HepG2 (cell line): ENCODE data around the gene CDK3. TPM values are rescaled to one million over a fixed set of nuclear protein-coding genes. Genes with fewer than 3 reads are reported as not detected.
A peak's percentile ranks its signal among the peaks of the same experiment; 100 is the strongest.

Experiments used
- AHDC1 ChIP-seq: sonication (generic); formaldehyde crosslinking; IDR thresholded peaks from 2 replicates; pipeline ENCODE4 v1.5.1; 2020; ENCODE audit warnings: mild to moderate bottlenecking, missing genetic modification reagents, borderline replicate concordance
- DR1 ChIP-seq: sonication (generic); formaldehyde crosslinking; IDR thresholded peaks from 2 replicates; pipeline ENCODE4 v1.8.0; 2021; ENCODE audit warnings: mild to moderate bottlenecking, missing genetic modification reagents, inconsistent platforms
- EP300 ChIP-seq, 3 experiments: sonication (generic) in 1 of 3; formaldehyde crosslinking in 1 of 3; IDR thresholded peaks; 2 replicates each; pipeline versions ENCODE4 v1.5.1 to v1.6.1; 2011 to 2020; ENCODE audit warnings: low read depth in 2 of 3, low read length in 2 of 3, borderline replicate concordance in 1 of 3, improper control_type of control experiment in 1 of 3, mild to moderate bottlenecking in 1 of 3, missing genetic modification reagents in 1 of 3, moderate library complexity in 1 of 3
- HMGXB3 ChIP-seq: sonication (generic); formaldehyde crosslinking; IDR thresholded peaks from 2 replicates; pipeline ENCODE4 v1.4.0; 2020; ENCODE audit warnings: missing genetic modification reagents, borderline replicate concordance
- KMT2B ChIP-seq: IDR thresholded peaks from 2 replicates; pipeline ENCODE4 v1.6.1; 2016; ENCODE audit warnings: missing genetic modification reagents, missing compliant biosample characterization
- MIER3 ChIP-seq: IDR thresholded peaks from 2 replicates; pipeline ENCODE4 v1.6.1; 2016; ENCODE audit warnings: missing compliant biosample characterization, borderline replicate concordance
- MYPOP ChIP-seq: sonication (generic); formaldehyde crosslinking; IDR thresholded peaks from 2 replicates; pipeline ENCODE4 v1.8.1; 2023; ENCODE audit warnings: mild to moderate bottlenecking, moderate library complexity, missing genetic modification reagents
- NFIC ChIP-seq: IDR thresholded peaks from 2 replicates; pipeline ENCODE4 v1.6.1; 2012; ENCODE audit warnings: mild to moderate bottlenecking, low read length, inconsistent platforms
- PATZ1 ChIP-seq: sonication (generic); formaldehyde crosslinking; IDR thresholded peaks from 2 replicates; pipeline ENCODE4 v1.4.0; 2020; ENCODE audit warnings: missing genetic modification reagents
- PLRG1 ChIP-seq: fragments of 450-650 bp; conservative IDR thresholded peaks from 2 replicates; pipeline ENCODE4 v1.6.1; 2016
- SIX4 ChIP-seq: sonication (generic); formaldehyde crosslinking; IDR thresholded peaks from 2 replicates; pipeline ENCODE4 v1.4.0; 2020; ENCODE audit warnings: missing genetic modification reagents
- TGIF2 ChIP-seq: IDR thresholded peaks from 2 replicates; pipeline ENCODE4 v1.6.1; 2016; ENCODE audit warnings: control low read depth, missing compliant biosample characterization
- THAP7 ChIP-seq: sonication (generic); formaldehyde crosslinking; IDR thresholded peaks from 2 replicates; pipeline ENCODE4 v1.8.1; 2023; ENCODE audit warnings: mild to moderate bottlenecking, missing genetic modification reagents
- ZNF782 ChIP-seq: sonication (generic); formaldehyde crosslinking; IDR thresholded peaks from 2 replicates; pipeline ENCODE4 v1.4.0; 2020; ENCODE audit warnings: missing genetic modification reagents, mild to moderate bottlenecking, borderline replicate concordance
- polyA plus RNA-seq, 8 experiments: library from polyadenylated mRNA; depleted of rRNA in 3 of 8; stranded (reverse) in 7 of 8; unstranded in 1 of 8; fragments of >200 nt; fragmentation: Illumina TruSeq in 4 of 8; extraction: Trizol in 4 of 8; gene quantifications; 2 replicates each; pipeline versions ENCODE4 v1.2.1 to v1.2.3, GENCODE V29; 2011 to 2016; ENCODE audit warnings: low read depth in 4 of 8, missing spikeins in 1 of 8, mixed read lengths in 1 of 8; ENCODE audit not compliant: insufficient read depth in 1 of 8
- total RNA-seq, 5 experiments: library from RNA; depleted of rRNA; stranded (reverse); fragments of >200 nt; fragmentation: Illumina TruSeq; extraction: Trizol; gene quantifications; 2 replicates each; pipeline ENCODE4 v1.2.3, GENCODE V29; 2016; ENCODE audit warnings: low read depth in 1 of 5

Gene CDK3
- total and polyA plus RNA-seq, 2 of the 13 experiments (the other 11 are each of a cell fraction or from before 2014, with no cell fraction given) = 5.8 to 11.4 TPM

GRCh38 chr17:75976175-75976848 is 24.3 kb upstream of the CDK3 start (continued):
- peak; percentile 61; the same call in 1 of the 2 replicates for TF ChIP-seq AHDC1
- TF ChIP-seq THAP7 (CRISPR knock-in tag) = no peak
- TF ChIP-seq MYPOP = peak; percentile 31; the same call in 1 of the 2 replicates
- peak; percentile 78 for TF ChIP-seq NFIC
- TF ChIP-seq ZNF782 (CRISPR knock-in tag) = no peak
- 0 out of 2 replicates have a peak, but pooled peaks have one; percentile 4 for TF ChIP-seq MIER3 (CRISPR knock-in tag)
- 0 out of 2 replicates have a peak, but pooled peaks have one; percentile 17 for TF ChIP-seq PATZ1 (CRISPR knock-in tag)
- TF ChIP-seq TGIF2 (CRISPR knock-in tag) = peak; percentile 74; the same call in 1 of the 2 replicates
- no peak for TF ChIP-seq HMGXB3 (CRISPR knock-in tag)
- TF ChIP-seq EP300 (IDR thresholded peaks at IDR 0.05; ENCODE audit: low read depth in 2 of 2, low read length in 2 of 2) = peak in 1 of 2 experiments; percentile 40; a peak in 1 of 4 replicates
- no peak for TF ChIP-seq EP300 (CRISPR knock-in tag; IDR thresholded peaks at IDR 0.05; ENCODE audit: borderline replicate concordance)
- TF ChIP-seq SIX4 (CRISPR knock-in tag) = peak; percentile 12; the same call in 1 of the 2 replicates
- peak; percentile 17 for TF ChIP-seq KMT2B
- TF ChIP-seq DR1 = no peak
- TF ChIP-seq PLRG1 = no peak
